22Rv1 (cell line): Measurements from ENCODE around the gene ACTG1.

Experiments used
- H3K27ac ChIP-seq: fragments of 450-650 bp; 2 replicates; pipeline ENCODE4 v1.5.1; 2017
- ZFX ChIP-seq: fragments of 450-650 bp; IDR thresholded peaks from 2 replicates; pipeline ENCODE4 v1.6.1; 2017; ENCODE audit warnings: antibody characterized with exemption, borderline replicate concordance
- TF ChIP-seq, protein P1 (sequence below): fragments of 450-650 bp; IDR thresholded peaks from 2 replicates; pipeline ENCODE4 v1.5.1; 2017; ENCODE audit warnings: mild to moderate bottlenecking

ACTG1 gene

DNA sequence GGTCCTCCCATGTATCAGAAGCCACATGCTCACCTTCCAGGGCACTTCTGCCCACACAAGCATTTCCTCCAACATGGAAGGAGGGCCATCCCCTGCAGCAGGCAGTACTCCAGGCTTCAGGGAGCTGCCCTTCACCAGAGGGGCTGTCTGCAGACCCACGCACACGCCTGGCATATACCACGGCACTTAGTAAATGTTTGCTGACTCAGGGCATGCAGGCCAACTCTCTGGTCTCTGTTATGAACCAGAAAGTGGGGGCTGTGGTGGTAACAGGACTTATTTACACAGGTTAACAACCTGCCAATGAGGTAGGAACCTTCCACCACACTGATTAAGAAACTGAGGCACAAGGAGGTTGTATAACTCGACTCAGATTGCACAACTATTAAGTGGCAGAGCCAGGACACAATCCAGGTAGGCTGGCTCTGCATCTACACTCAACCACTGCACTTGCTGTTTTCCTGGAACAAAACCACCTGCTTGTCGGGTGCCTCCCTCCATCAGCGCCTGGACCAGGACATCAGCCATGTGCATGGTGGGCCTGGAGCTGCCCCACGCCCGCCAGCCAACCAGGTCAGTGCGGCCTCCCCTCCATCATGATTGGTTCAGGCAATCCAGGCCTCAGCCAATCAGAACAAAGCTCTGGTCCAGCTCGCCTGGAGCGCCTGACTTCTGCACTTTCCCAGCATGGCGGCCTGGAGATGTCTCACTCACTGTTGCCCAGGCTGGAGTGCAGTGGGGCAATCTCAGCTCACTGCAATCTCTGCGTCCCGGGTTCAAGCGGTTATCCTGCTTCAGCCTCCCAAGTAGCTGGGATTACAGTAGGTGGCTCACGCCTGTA lies 19.2 kb downstream of the ACTG1 start:
- TF ChIP-seq, protein P1, sequence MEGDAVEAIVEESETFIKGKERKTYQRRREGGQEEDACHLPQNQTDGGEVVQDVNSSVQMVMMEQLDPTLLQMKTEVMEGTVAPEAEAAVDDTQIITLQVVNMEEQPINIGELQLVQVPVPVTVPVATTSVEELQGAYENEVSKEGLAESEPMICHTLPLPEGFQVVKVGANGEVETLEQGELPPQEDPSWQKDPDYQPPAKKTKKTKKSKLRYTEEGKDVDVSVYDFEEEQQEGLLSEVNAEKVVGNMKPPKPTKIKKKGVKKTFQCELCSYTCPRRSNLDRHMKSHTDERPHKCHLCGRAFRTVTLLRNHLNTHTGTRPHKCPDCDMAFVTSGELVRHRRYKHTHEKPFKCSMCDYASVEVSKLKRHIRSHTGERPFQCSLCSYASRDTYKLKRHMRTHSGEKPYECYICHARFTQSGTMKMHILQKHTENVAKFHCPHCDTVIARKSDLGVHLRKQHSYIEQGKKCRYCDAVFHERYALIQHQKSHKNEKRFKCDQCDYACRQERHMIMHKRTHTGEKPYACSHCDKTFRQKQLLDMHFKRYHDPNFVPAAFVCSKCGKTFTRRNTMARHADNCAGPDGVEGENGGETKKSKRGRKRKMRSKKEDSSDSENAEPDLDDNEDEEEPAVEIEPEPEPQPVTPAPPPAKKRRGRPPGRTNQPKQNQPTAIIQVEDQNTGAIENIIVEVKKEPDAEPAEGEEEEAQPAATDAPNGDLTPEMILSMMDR, result no peak
- TF ChIP-seq ZFX, result no peak
- peak overlapping the region; percentile 72 for H3K27ac ChIP-seq

DNA sequence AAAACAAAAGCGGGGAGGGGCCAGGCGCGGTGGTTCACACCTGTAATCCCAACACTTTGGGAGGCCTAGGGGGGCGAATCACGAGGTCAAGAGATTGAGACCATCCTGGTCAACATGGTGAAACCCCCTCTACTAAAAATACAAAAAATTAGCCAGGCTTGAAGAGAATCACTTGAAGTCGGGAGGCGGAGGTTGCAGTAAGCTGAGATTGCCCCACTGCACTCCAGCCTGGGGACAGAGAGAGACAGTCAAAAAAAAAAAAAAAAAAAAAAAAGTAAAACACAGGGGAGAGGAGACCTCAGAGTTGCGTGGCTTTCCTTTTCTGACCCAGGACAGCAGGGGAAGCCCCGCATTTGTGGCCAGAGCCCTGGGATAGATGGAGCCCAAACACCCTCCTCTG lies 19.9 kb downstream of the ACTG1 start:
- peak overlapping the region; percentile 72; the same call in 1 of the 2 replicates for H3K27ac ChIP-seq
- no peak for TF ChIP-seq ZFX
- TF ChIP-seq, protein P1, result no peak

DNA sequence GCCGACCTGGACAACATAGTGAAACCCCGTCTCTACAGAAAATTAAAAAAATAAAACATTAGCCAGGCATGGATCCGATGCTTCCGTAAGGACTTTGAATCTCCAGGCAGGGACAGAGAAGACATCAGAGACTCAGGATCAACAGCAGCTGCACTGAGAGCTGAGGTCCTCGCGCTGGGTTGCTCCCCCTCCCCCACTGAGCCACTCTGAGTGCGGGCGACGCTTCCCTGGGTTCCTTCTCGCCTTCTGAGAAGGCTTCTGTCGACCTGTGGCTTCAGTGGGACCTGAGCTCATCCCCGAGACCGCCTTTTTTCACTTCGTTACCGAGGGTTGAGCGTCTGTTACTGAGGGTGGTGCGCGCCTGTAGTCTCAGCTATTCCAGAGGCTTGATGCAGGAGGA lies 20.4 kb downstream of the ACTG1 start:
- TF ChIP-seq, protein P1, result no peak
- no peak for TF ChIP-seq ZFX
- H3K27ac ChIP-seq, result no peak overlapping the region

DNA sequence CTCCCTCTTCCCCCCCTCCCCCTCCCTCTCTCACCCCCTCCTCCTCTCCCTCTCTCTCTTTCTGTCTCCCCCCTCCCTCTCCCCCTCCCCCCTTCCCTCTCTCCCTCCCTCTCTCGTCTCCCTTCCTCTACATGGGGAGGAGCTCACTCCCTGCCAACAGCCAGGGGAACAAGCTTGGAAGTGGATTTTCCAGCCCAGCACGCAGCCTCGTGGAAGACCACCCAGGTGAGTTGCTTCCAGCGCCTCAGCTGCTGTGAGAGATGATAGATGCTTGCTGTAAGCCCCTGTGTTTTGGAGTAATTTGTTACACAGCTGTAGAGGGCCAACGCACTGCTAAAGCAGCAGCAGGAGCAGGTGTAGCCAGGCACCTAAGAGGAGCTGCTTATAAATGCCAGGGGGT lies 20.8 kb downstream of the ACTG1 start:
- no peak for TF ChIP-seq ZFX
- TF ChIP-seq, protein P1, result no peak
- H3K27ac ChIP-seq, result no peak overlapping the region

DNA sequence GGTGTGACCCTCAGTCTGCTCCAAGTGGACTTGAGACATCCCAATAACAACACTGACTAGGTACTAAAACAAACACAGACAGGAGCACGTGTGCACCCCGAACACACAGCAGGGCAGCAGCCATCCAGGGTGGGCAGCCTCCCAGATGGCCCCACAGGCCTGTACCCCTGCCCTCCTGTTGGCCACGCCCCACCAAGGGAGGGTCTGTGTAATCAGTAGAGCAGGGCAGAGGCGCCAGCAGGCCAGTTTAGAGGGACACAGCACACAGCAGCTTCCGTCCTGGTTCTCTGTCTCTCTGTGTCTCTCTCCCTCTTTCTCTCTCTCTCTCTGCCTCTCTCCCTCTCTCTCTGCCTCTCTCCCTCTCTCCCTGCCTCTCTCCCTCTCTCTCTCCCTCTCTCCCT lies 21.4 kb downstream of the ACTG1 start:
- TF ChIP-seq ZFX, result no peak
- TF ChIP-seq, protein P1, result no peak
- no peak overlapping the region; the same call in 1 of the 2 replicates for H3K27ac ChIP-seq

DNA sequence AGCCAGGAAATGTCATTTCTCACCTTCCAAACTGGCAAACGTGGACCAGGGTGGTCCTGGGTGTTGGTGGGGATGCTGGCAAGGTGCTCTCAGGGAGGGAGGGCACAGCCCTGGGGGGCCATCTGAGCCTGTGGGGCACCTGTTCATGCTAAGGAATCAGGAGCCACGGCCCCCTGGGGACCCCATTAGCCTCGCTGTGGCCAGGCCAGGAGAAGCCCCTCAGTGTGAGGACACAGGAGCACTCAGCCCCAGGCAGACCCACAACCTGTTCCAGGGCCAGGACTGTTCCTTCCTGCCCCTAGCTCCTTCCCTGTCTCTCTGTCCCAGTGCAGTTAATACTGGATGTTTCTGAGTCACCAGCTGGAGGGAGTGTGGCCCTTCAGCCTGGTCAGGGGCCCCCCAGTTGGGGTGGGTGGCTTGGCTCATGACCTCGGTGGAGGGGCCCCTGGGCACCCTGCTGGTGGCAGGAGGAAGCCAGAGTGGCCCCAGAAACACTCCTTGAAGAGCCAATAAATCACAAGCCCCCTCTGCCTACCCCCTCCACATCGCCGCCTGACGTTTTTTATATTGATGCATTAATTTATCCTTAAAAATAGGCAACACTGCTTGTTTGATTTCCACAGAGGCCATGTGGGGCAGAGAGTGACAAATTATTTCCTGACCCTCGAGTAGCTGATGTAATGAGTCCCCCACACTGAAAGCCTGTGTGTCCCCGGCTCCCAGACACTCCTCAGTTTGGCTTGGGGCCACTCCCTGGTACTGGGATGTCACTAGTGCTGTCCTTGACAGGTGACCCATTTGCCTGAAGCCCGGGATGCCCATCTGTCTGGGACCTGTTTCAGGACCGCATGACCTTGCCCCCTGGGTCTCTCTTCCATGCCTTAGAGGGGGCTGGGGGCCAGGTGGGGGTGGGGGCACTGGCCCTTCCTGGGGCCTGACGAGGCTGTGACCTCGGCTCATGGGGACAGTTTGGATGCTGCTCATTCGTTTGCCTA lies 22.3 kb downstream of the ACTG1 start:
- peak overlapping the region; percentile 92 for H3K27ac ChIP-seq
- TF ChIP-seq ZFX, result no peak
- TF ChIP-seq, protein P1, result no peak
